ENCODE measurements around the gene PRKCQ.

DNA sequence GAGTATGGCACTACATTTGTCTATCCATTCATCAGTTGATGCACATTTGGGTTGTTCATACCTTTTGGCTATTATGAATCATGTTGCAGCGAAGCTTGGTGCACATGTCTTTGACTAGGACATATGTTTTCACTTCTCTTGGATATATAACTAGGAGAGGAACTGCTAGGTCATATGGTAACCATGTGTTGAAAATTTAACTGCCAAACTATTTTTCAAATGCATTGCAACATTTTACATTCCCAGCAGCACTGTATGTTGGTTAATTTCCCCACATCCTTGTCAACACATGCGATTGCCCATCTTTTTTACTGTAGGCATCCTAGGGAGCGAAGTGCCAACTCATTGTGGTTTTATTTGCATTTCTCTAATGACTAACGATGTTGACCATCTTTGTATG is 183.4 kb downstream of the PRKCQ start:
- TF ChIP-seq, protein P1, sequence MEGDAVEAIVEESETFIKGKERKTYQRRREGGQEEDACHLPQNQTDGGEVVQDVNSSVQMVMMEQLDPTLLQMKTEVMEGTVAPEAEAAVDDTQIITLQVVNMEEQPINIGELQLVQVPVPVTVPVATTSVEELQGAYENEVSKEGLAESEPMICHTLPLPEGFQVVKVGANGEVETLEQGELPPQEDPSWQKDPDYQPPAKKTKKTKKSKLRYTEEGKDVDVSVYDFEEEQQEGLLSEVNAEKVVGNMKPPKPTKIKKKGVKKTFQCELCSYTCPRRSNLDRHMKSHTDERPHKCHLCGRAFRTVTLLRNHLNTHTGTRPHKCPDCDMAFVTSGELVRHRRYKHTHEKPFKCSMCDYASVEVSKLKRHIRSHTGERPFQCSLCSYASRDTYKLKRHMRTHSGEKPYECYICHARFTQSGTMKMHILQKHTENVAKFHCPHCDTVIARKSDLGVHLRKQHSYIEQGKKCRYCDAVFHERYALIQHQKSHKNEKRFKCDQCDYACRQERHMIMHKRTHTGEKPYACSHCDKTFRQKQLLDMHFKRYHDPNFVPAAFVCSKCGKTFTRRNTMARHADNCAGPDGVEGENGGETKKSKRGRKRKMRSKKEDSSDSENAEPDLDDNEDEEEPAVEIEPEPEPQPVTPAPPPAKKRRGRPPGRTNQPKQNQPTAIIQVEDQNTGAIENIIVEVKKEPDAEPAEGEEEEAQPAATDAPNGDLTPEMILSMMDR (IDR thresholded peaks at IDR 0.05), result no peak
- no peak for TF ChIP-seq POLR2A (IDR thresholded peaks at IDR 0.05)

Data from Peyer's patch (tissue), 4 donors.